Fibroblast of skin of abdomen (primary cell): ENCODE measurements around the gene C12orf56.
"Not testable (repeated sequence)": the region's sequence is repeated elsewhere in the genome, so short reads cannot be mapped to it uniquely, and the experiment has no call there.

Experiments
- DNase-seq: peaks from one replicate; pipeline ENCODE4 v3.0.0-alpha.2; 2013

The C12orf56 gene

GRCh38 chr12:64236549-64236948 lies 154.0 kb downstream of the C12orf56 start:
- peak; percentile 35 for DNase-seq

GRCh38 chr12:64232196-64232595 lies 158.4 kb downstream of the C12orf56 start:
- DNase-seq = no peak

DNA sequence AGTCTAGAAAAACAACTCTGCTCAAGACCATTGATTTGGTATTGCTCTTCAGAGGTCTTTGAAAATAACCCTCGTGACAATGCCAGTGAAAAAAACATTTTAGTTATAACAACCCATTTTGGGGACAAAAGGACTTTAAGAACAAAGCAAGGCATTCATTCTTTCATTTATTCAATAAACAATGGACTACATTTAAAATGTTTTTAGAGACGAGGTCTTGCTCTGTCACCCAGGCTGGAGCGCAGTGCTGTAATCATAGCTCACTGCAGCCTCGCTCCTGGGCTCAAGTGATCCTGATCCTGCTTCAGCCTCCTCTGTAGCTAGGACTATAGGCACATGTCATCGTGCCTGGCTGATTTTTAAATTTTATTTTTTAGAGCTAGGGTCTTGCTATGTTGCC lies 160.8 kb downstream of the C12orf56 start:
- no peak for DNase-seq

GRCh38 chr12:64229240-64229639 lies 161.3 kb downstream of the C12orf56 start:
- DNase-seq = no peak

GRCh38 chr12:64225626-64226025 lies 164.9 kb downstream of the C12orf56 start:
- no peak for DNase-seq

- DNase-seq = peak; percentile 93
These were observed 168.4 kb downstream of the C12orf56 start, which contains the start of gene KICS2 for GRCh38 chr12:64222009-64222765. KICS2 (minus strand) TSS chr12:64222296; CDS start chr12:64222237, 59 bp downstream.

DNA sequence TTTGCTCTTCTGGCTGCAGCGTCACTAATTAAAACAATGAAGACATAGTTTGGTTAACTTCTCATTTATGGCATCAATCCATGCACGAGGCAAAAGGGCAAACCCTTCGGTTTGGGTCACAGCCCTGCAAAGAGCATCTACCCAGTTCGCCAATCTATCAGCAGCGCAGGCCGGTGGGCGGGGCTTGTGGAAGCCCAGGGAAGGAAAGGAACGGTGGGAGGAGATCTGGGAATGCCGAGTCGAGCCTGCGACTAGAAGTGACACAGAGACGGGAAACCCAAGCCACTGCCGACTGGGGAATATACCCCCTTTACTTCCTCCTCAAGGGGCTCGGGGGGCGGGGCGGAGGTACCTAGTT lies 168.9 kb downstream of the C12orf56 start:
- DNase-seq = peak; percentile 80

DNA sequence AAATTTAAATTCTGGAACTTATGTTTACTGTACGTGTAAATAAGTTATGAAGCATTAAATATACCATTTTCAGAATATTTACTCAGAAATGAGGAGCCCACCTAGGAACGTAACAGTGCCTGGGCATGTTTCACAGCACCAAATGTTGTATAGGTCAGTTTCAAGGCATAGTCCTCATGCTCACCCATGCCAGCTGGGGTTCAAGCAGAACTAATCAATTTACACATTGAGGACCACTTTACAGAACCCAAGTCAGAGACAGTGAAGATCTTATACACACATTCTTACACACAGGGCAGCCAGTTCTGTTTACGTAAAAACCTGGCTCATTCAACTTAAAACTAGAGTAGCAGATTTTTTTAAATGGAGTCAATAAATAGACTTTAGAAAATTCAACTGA lies 170.5 kb downstream of the C12orf56 start:
- DNase-seq = no peak

GRCh38 chr12:64219145-64219544 lies 171.4 kb downstream of the C12orf56 start:
- DNase-seq = no peak

- DNase-seq = no peak
These were observed 172.0 kb downstream of the C12orf56 start for GRCh38 chr12:64218597-64218996.

DNA sequence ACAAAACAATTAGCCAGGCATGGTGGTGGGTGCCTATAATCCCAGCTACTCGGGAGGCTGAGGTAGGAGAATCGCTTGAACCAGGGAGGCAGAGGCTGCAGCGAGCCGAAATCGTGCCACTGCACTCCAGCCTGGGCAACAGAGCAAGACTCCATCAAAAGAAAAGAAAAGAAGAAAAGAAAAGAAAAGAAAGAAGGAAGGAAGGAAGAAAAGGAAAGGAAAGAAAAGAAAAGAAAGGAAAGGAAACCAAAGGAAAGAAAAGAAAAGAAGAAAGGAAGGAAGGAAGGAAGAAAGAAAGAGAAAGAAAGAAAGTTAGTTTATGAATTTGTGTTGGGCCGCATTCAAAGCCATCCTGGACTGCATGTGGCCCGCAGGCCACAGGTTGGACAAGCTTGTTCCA lies 172.9 kb downstream of the C12orf56 start:
- DNase-seq = not testable (repeated sequence)

DNA sequence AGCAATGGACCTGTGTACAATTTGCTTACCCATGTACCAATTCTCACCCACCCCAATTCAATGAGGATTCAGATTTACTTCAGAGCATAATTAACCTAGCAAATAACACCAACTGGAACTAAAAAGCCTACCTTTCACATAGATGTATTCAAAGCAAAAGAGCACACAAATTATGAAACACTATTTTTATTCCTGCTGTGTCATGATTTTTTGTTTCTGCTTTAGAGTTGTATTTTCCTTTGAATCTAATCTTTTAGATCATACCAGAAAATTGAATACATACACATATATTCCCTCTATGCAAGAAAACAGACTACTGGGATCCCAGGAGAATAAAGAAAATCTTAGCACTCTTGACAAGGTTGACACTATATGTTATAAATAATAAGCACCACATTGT lies 174.3 kb downstream of the C12orf56 start:
- DNase-seq = no peak
